GM12875 (cell line): ENCODE data around the gene FBN2.
"Not testable (repeated sequence)": the region's sequence is repeated elsewhere in the genome, so short reads cannot be mapped to it uniquely, and the experiment has no call there.

Experiments used
- H3K4me3 ChIP-seq: one replicate; pipeline ENCODE4 v1.5.1; 2011; ENCODE audit warnings: low read depth, low read length, control low read depth
- TF ChIP-seq, protein P1 (sequence below): IDR thresholded peaks from 2 replicates; pipeline ENCODE4 v1.5.1; 2011; ENCODE audit warnings: low read depth, mild to moderate bottlenecking, control low read depth, inconsistent platforms, low read length, moderate library complexity, borderline replicate concordance; ENCODE audit not compliant: insufficient read depth

Gene FBN2

GRCh38 chr5:128522336-128522735, 15.7 kb downstream of the FBN2 start:
- TF ChIP-seq, protein P1, sequence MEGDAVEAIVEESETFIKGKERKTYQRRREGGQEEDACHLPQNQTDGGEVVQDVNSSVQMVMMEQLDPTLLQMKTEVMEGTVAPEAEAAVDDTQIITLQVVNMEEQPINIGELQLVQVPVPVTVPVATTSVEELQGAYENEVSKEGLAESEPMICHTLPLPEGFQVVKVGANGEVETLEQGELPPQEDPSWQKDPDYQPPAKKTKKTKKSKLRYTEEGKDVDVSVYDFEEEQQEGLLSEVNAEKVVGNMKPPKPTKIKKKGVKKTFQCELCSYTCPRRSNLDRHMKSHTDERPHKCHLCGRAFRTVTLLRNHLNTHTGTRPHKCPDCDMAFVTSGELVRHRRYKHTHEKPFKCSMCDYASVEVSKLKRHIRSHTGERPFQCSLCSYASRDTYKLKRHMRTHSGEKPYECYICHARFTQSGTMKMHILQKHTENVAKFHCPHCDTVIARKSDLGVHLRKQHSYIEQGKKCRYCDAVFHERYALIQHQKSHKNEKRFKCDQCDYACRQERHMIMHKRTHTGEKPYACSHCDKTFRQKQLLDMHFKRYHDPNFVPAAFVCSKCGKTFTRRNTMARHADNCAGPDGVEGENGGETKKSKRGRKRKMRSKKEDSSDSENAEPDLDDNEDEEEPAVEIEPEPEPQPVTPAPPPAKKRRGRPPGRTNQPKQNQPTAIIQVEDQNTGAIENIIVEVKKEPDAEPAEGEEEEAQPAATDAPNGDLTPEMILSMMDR, result no peak
- no peak overlapping the region for H3K4me3 ChIP-seq

DNA sequence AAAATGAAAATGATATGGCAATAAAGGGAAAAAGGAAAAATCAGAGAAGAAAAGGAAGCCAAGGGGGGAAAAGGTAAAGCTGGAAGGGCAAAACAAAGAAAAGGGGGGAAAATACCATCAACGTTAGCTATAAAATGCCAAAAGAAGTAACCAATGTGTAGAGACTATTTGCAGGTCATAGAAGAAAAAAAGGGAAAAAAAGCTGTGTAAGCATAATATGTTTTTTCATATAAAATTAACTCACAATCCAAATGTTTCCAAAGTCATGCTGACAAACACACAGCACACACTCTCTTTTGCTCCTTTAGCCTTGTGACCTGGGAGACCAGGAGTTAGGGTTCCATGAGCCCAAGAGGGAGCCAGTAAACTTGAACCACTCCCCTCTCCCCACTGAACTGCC, 18.2 kb downstream of the FBN2 start:
- H3K4me3 ChIP-seq, result no peak overlapping the region
- TF ChIP-seq, protein P1, result no peak

GRCh38 chr5:128516978-128517377, 21.1 kb downstream of the FBN2 start:
- TF ChIP-seq, protein P1, result no peak
- no peak overlapping the region for H3K4me3 ChIP-seq

DNA sequence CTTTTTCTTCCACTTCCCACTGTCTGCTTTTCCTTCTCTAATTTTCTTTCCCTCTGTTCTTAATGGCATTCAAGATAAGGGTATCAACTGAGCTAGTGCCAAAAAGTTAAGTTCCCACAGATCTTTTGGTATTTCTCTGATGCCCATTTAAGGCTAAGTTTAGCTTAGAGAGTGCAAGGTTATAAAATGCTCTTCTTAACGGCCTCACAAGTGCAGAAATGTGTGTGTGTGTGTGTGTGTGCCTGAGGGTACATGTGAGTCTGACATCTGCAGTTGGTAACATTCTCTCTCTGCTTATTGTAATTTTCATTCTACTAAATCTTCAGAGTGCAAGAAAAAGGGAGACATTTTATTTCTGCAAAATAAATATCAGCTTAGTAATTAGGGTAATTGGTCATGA, 24.2 kb downstream of the FBN2 start:
- TF ChIP-seq, protein P1, result no peak
- H3K4me3 ChIP-seq, result no peak overlapping the region

- H3K4me3 ChIP-seq, result no peak overlapping the region
- TF ChIP-seq, protein P1, result no peak
Observed at GRCh38 chr5:128512894-128513293, 25.2 kb downstream of the FBN2 start.

DNA sequence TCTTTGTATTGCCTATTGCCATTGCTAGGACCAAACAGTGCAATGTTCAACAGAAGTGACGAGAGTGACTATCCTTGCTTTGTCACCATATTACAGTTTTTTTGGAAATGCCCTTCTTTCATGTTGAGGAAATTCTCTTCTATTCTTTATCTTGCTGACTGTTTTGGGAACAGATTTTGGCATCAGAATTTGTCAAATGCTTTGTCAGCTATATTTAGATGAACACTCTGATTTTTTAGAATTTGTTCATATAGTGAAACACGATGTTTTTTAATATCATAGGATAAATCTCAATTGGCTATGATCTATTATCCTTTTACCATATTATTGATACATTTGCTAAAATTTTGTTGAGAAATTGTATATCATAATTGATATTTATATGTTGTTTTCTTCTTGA, 31.4 kb downstream of the FBN2 start:
- TF ChIP-seq, protein P1, result no peak

GRCh38 chr5:128503727-128504126, 34.3 kb downstream of the FBN2 start:
- H3K4me3 ChIP-seq, result not testable (repeated sequence)

More for the DNA sequence above, 31.4 kb downstream of the FBN2 start:
- no peak overlapping the region for H3K4me3 ChIP-seq
